Gastrocnemius medialis (tissue), 4 donors: ENCODE data around the gene AGL. TPM values are rescaled to one million over a fixed set of nuclear protein-coding genes. Genes with fewer than 3 reads are reported as not detected.

ENCODE experiments used
- ATAC-seq, 2 donors: fragments of 150-250 bp; one replicate each; pipeline ENCODE4 v1.9.1; 2016
- DNase-seq, 2 donors: peaks; one replicate each; pipeline ENCODE4 v3.0.0-alpha.2; 2019
- H3K27ac ChIP-seq, 4 donors: fragments of 200-600 bp; sonication (generic); 1 replicate in 1 of 4; 2 replicates in 3 of 4; pipeline ENCODE4 v1.5.1; 2016 to 2018; ENCODE audit warnings: mild to moderate bottlenecking in 2 of 4, moderate library complexity in 1 of 4
- H3K27me3 ChIP-seq, 3 donors: fragments of 200-600 bp; sonication (generic) in 2 of 3; 1 replicate in 1 of 3; 2 replicates in 2 of 3; pipeline versions ENCODE4 v1.5.1 to v1.6.0; 2016 to 2019; ENCODE audit warnings: mild to moderate bottlenecking in 1 of 3, moderate library complexity in 1 of 3
- H3K36me3 ChIP-seq, 2 donors: fragments of 200-600 bp; sonication (generic) in 1 of 2; one replicate each; pipeline ENCODE4 v1.5.1; 2017 to 2018
- H3K4me1 ChIP-seq, 2 donors: fragments of 200-600 bp; sonication (generic) in 1 of 2; one replicate each; pipeline ENCODE4 v1.5.1; 2016 to 2017; ENCODE audit warnings: mild to moderate bottlenecking in 2 of 2
- H3K4me3 ChIP-seq, 4 donors: fragments of 200-600 bp; sonication (generic) in 3 of 4; 1 replicate in 1 of 4; 2 replicates in 3 of 4; pipeline ENCODE4 v1.5.1; 2016 to 2019; ENCODE audit warnings: mild to moderate bottlenecking in 2 of 4
- H3K9me3 ChIP-seq, 3 donors: fragments of 200-600 bp; sonication (generic) in 2 of 3; 1 replicate in 1 of 3; 2 replicates in 2 of 3; pipeline ENCODE4 v1.5.1; 2016 to 2019
- POLR2A ChIP-seq, 2 donors: fragments of 450-650 bp; IDR thresholded peaks; one replicate each; pipeline ENCODE4 v1.6.1; 2017; ENCODE audit warnings: antibody characterized with exemption in 2 of 2, mild to moderate bottlenecking in 2 of 2, moderate library complexity in 2 of 2
- in situ Hi-C, 4 donors: fragments of 200-750 bp; cut with MboI; loops; one replicate each; pipeline versions ENCODE4 v1.15.0 to v1.8.0; 2017; ENCODE audit warnings: low sequenced_read_pairs in 4 of 4
- intact Hi-C: fragments of 100-400 bp; cut with DNase I; formaldehyde crosslinking; loops from one replicate; pipeline ENCODE4 v1.15.1; 2023; ENCODE audit warnings: low total_unique reads
- total RNA-seq, 4 donors: library from RNA; depleted of rRNA; stranded (reverse); fragments of >200 nt; gene quantifications; one replicate each; pipeline versions ENCODE4 v1.1.0 to v1.2.3, GENCODE V29; 2016
- TF ChIP-seq, protein P1 (sequence below), 5 experiments: fragments of 450-650 bp in 3 of 5; fragments of 200-600 bp in 2 of 5; sonication (generic) in 2 of 5; IDR thresholded peaks in 4 of 5; conservative IDR thresholded peaks in 1 of 5; 1 replicate in 4 of 5; 2 replicates in 1 of 5; pipeline ENCODE4 v1.5.1; 2016 to 2019; ENCODE audit warnings: antibody characterized with exemption in 5 of 5, mild to moderate bottlenecking in 3 of 5, moderate library complexity in 3 of 5

Gene AGL
- total RNA-seq, 4 donors from 2014 or later = 49.3 to 143 (median 103) TPM

- intact Hi-C loops = no loop called here
- no peak for TF ChIP-seq POLR2A (IDR thresholded peaks at IDR 0.05)
- TF ChIP-seq, protein P1, sequence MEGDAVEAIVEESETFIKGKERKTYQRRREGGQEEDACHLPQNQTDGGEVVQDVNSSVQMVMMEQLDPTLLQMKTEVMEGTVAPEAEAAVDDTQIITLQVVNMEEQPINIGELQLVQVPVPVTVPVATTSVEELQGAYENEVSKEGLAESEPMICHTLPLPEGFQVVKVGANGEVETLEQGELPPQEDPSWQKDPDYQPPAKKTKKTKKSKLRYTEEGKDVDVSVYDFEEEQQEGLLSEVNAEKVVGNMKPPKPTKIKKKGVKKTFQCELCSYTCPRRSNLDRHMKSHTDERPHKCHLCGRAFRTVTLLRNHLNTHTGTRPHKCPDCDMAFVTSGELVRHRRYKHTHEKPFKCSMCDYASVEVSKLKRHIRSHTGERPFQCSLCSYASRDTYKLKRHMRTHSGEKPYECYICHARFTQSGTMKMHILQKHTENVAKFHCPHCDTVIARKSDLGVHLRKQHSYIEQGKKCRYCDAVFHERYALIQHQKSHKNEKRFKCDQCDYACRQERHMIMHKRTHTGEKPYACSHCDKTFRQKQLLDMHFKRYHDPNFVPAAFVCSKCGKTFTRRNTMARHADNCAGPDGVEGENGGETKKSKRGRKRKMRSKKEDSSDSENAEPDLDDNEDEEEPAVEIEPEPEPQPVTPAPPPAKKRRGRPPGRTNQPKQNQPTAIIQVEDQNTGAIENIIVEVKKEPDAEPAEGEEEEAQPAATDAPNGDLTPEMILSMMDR (IDR thresholded peaks at IDR 0.05 in 4 of 5, conservative IDR thresholded peaks at IDR 0.05 in 1 of 5) = no peak
- Histone ChIP-seq H3K36me3 (no peaks in the 10 kb centered on the region), H3K4me3 (no peak overlapping the region), H3K4me1 (peaks cover 14 to 15% of the 10 kb centered on the region in 2 donors), H3K9me3 (no peaks in the 10 kb centered on the region), H3K27me3 (no peaks in the 10 kb centered on the region), H3K27ac (no peak overlapping the region)
- DNase-seq (no peak), ATAC-seq (no peak)
- in situ Hi-C loops = loop anchor here in 3 of 4 donors (5.0 to 25.0 kb wide), 4 partner anchors 46 to 1051 kb away; a partner anchor contains a TSS
These were observed 39.1 kb upstream of the AGL start for GRCh38 chr1:99811075-99811474.

DNA sequence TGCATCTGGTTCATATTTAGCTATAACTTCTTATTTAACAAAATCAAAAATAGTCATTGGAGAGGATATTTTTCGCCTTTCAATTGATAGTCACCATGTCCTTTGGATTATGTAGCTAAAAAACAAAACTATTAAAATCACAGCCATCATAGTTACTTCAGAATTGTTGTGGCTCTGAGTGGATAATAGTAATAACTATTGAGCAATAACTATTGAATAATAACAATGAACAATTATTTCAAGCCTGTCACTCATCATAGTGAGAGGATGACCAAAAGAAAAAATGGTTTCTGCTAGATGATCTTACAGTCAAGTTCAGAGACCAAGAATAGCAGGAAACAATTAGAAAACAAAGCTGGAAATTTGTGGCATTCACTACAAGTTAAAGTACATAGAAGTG is 38.4 kb upstream of the AGL start:
- Histone ChIP-seq H3K4me1 (peaks cover 21% of the 10 kb centered on the region in 2 donors), H3K27ac (no peak overlapping the region), H3K36me3 (no peaks in the 10 kb centered on the region), H3K27me3 (no peaks in the 10 kb centered on the region), H3K9me3 (no peaks in the 10 kb centered on the region), H3K4me3 (no peak overlapping the region)
- no peak for TF ChIP-seq POLR2A (IDR thresholded peaks at IDR 0.05)
- TF ChIP-seq, protein P1 (IDR thresholded peaks at IDR 0.05 in 4 of 5, conservative IDR thresholded peaks at IDR 0.05 in 1 of 5) = no peak
- intact Hi-C loops (no loop called here), in situ Hi-C loops (loop anchor here in 3 of 4 donors (5.0 to 25.0 kb wide), 4 partner anchors 46 to 1051 kb away; a partner anchor contains a TSS)
- ATAC-seq (no peak), DNase-seq (no peak)

DNA sequence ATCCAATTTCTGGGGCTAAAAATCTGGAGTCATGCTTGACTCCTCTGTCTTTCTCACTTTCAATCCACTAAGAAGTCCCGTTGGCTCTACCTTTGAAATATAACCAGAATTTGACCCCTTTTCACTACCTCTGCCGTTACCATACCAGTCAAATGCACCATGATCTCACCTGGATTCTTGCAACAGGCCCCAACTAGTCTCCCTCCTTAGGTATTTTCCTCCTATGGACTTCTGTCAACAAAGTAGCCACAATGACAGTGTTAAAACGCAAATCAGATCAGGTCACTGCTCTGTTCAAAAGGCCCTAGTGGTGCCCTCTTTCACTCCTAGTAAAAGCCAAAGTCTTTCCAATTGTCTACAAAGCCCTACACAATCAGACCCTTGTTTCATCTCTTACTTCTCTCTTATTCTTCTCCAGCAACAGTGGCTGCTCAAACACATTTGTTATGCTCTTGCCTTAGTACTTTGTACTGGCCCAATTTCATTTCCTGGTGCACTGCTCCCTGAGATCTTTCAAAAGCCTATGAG is 35.7 kb upstream of the AGL start:
- Histone ChIP-seq H3K4me1 (peaks cover 34 to 37% of the 10 kb centered on the region in 2 donors), H3K36me3 (no peaks in the 10 kb centered on the region), H3K9me3 (no peaks in the 10 kb centered on the region), H3K27me3 (no peaks in the 10 kb centered on the region), H3K27ac (peak overlapping the region in 2 of 4 donors; percentile 19 to 90), H3K4me3 (no peak overlapping the region)
- DNase-seq (no peak), ATAC-seq (no peak)
- intact Hi-C loops = no loop called here
- in situ Hi-C loops = loop anchor here in 3 of 4 donors (5.0 to 25.0 kb wide), 4 partner anchors 43 to 1048 kb away; a partner anchor contains a TSS
- no peak for TF ChIP-seq POLR2A (IDR thresholded peaks at IDR 0.05)
- TF ChIP-seq, protein P1 (IDR thresholded peaks at IDR 0.05 in 4 of 5, conservative IDR thresholded peaks at IDR 0.05 in 1 of 5) = no peak

GRCh38 chr1:99816656-99817055 is 33.5 kb upstream of the AGL start:
- H3K4me1 ChIP-seq = peaks cover 31 to 34% of the 10 kb centered on the region in 2 donors
- peak; percentile 76 for ATAC-seq
- in situ Hi-C loops = loop anchor here in 3 of 4 donors (25.0 kb wide), 3 partner anchors 221 to 1046 kb away; a partner anchor contains a TSS
- H3K9me3 ChIP-seq = no peaks in the 10 kb centered on the region
- intact Hi-C loops = loop anchor here (1.0 to 5.0 kb wide), 2 partner anchors 34 to 129 kb away; partner anchors contain the start of gene AGL
- TF ChIP-seq POLR2A (IDR thresholded peaks at IDR 0.05) = peak in 1 of 2 donors; percentile 15
- TF ChIP-seq, protein P1 (IDR thresholded peaks at IDR 0.05 in 4 of 5, conservative IDR thresholded peaks at IDR 0.05 in 1 of 5) = no peak
- peak; percentile 50 to 78 for DNase-seq
- H3K27ac ChIP-seq = peak overlapping the region; percentile 89 to 95 (median 91)
- H3K36me3 ChIP-seq = no peaks in the 10 kb centered on the region
- H3K4me3 ChIP-seq = no peak overlapping the region
- no peaks in the 10 kb centered on the region for H3K27me3 ChIP-seq
